SK-N-MC (cell line): Measurements from ENCODE around the gene MCM6.

ENCODE experiments used
- DNase-seq: peaks from one replicate; pipeline ENCODE4 v3.0.0-alpha.2; 2011; ENCODE audit warnings: low read depth, low spot score
- H3K27ac ChIP-seq: fragments of 200-600 bp; sonication (generic); 2 replicates; pipeline ENCODE4 v1.5.1; 2016; ENCODE audit warnings: mixed run types
- H3K36me3 ChIP-seq: fragments of 200-600 bp; sonication (generic); 2 replicates; pipeline ENCODE4 v1.6.1; 2017; ENCODE audit warnings: antibody characterized with exemption, low read length, mixed read lengths; ENCODE audit not compliant: insufficient read depth
- H3K4me3 ChIP-seq: fragments of 200-600 bp; sonication (generic); 2 replicates; pipeline ENCODE4 v1.5.1; 2016
- H3K9ac ChIP-seq: fragments of 200-600 bp; sonication (generic); 2 replicates; pipeline ENCODE4 v1.8.0; 2017; ENCODE audit warnings: mixed run types, mixed read lengths; ENCODE audit not compliant: insufficient read length
- H3K9me3 ChIP-seq: fragments of 200-600 bp; sonication (generic); 2 replicates; pipeline ENCODE4 v1.6.1; 2017; ENCODE audit warnings: low read depth, mild to moderate bottlenecking, antibody characterized with exemption, low read length, moderate library complexity, mixed read lengths
- EZH2 ChIP-seq: fragments of 200-600 bp; sonication (generic); IDR thresholded peaks from one replicate; pipeline ENCODE4 v1.6.1; 2017; ENCODE audit warnings: antibody characterized with exemption
- FOXP2 ChIP-seq: optimal IDR thresholded peaks from 2 replicates; pipeline ENCODE3; 2011; ENCODE audit warnings: mild to moderate bottlenecking, moderate library complexity; ENCODE audit not compliant: insufficient read depth; ENCODE audit errors: extremely low read length, control extremely low read depth
- POLR2AphosphoS5 ChIP-seq: IDR thresholded peaks from 2 replicates; pipeline ENCODE4 v1.6.1; 2012; ENCODE audit warnings: mild to moderate bottlenecking, low read depth, low read length, borderline replicate concordance

The MCM6 gene

DNA sequence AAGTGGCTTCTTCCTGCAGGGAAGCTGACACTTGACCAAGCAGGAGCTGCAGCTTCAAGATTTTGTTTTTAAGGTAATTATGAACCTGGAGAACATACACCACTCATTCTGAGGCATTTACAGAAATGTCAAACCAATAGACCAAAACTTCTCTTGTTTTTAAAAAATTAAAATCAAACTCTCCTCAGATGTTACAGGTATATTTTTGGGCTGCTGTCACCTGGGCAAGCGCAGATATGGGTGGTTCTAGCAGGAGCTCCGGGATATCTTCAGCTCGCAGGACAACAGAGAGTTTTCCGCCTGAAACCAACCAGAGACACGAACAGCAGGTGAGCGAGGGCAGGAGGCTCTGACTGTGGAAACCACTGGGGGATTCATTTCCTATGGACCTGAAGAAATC lies 43.4 kb downstream of the MCM6 start:
- no peak for DNase-seq
- TF ChIP-seq FOXP2, result no peak
- no peak for TF ChIP-seq POLR2AphosphoS5
- no peak for TF ChIP-seq EZH2
- no peaks in the 10 kb centered on the region; the same call in 1 of the 2 replicates for H3K36me3 ChIP-seq
- H3K4me3 ChIP-seq, result no peak overlapping the region
- no peaks in the 10 kb centered on the region for H3K9me3 ChIP-seq
- H3K27ac ChIP-seq, result no peak overlapping the region
- no peak overlapping the region for H3K9ac ChIP-seq

DNA sequence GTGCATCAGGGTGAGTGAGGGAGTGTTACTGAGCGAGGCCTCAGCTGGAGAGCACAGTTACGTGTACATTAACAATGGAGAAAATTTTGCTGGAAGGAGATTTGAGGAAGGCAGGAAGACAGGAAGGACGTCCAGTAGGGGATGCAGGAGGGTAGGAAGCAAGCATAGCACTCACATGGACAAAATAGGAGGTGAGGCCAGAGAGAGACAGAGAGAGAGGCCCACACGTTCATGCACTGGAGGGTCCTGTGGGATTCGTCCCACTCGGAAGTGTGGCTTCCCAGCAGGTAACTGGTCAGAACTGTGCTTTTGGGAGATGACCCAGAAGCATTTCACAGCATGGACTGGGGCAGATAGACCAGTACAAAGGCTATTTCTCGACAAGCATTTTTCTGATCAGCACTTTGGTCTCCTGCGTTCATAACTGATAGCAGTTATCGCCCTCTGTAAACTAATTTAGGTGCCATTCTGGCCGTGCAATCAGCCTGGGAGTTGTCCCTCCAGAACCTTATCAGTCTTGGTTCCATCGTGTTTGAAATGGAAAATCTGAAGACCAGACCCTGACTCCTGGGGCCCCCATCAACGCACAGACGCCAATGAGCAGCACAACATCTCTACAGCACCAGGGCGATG lies 44.9 kb downstream of the MCM6 start:
- Histone ChIP-seq H3K9me3 (no peaks in the 10 kb centered on the region), H3K27ac (no peak overlapping the region), H3K4me3 (no peak overlapping the region), H3K9ac (no peak overlapping the region), H3K36me3 (no peaks in the 10 kb centered on the region; the same call in 1 of the 2 replicates)
- TF ChIP-seq POLR2AphosphoS5, result no peak
- no peak for TF ChIP-seq FOXP2
- no peak for TF ChIP-seq EZH2
- DNase-seq, result no peak

DNA sequence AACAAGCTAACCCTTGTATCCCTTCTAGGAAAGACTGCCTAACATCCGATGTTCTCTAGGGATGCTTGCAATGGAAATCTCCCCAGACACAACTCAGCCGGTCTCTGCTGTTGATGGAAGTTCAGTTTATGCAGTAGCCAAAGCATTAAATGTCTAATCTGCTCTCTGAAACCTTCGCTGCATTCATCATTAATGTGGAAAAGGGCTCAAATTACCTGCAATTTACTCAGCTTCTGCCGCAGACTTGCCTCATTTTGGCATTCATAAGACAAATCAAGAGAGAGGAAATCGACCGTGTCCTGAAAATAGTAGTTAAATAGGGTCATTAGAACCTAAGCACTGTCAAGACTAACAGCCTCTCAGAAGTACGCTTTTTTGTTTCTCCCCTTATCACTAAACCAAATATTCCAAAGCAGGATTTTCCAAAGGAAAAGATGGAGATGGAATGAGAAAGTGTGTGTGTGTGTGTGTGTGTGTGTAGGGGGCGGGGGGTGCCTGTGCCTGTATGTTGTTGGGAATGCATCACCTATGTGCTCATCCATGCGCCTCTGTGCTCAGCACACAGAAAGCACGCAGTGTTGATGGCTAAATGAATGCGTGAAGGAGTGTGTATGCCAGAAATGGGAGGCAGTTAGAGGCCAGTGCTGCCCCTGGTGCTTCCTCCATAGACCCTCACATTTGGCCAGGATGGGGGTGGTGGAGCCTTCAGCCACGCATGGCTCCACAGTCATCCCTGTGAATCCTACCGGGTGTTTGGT lies 46.7 kb downstream of the MCM6 start:
- H3K9me3 ChIP-seq, result no peaks in the 10 kb centered on the region
- H3K36me3 ChIP-seq, result no peaks in the 10 kb centered on the region
- no peak overlapping the region for H3K27ac ChIP-seq
- H3K4me3 ChIP-seq, result no peak overlapping the region
- TF ChIP-seq POLR2AphosphoS5 (no peak), FOXP2 (no peak), EZH2 (no peak)
- no peak for DNase-seq
- H3K9ac ChIP-seq, result no peak overlapping the region

DNA sequence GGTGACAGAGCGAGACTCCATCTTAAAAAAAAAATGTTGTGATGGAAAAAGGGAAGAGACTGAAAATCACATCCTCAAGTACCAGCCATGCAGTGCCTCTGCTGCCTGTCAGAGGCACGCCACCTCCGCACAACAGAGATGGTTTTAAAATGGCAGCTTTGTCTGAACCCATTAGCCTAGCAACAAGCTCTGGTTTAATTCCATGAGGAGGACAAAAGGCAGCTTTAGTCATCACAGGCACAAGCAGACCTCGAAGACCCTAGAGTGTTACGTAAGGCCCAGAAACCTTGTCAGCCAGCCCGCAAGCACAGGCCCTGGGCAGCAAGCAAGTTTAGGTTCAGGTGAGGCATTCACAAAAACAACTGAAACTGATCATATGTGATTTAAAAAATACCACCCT lies 49.7 kb downstream of the MCM6 start:
- TF ChIP-seq EZH2 (no peak), FOXP2 (no peak), POLR2AphosphoS5 (no peak)
- H3K36me3 ChIP-seq, result no peaks in the 10 kb centered on the region; the same call in 1 of the 2 replicates

DNA sequence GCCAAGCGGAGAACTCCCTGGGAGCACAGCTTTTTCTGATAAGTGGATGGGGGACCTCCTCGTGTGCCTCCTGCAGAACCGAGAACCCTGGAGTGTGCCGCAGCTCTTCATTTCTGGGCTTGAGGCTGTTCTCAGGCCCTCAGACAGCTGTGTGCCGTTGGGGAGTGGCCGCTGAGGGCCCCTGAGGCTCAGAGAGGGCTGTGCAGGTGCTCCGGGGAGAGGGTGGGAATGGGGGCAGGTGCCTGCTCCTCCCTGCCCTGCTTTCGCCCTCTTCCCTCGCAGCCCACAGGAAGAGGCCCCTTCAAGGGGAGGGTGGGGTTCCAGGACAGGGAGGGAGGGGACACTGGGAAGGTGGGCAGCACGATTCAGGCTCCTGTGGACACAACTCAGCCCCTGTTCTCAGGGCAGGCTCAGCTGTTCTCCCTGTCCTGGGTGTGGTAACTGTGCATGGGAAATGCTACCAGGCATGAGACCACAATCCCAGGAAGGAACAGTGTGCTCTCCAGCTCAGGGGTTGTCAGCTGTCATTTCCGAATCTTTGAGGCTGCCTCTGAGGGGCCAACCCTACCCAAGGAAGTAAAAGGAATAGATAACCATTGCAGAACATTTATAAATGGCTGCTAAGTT lies 50.6 kb downstream of the MCM6 start:
- H3K27ac ChIP-seq, result no peak overlapping the region
- H3K4me3 ChIP-seq, result no peak overlapping the region
- no peak for DNase-seq
- no peak for TF ChIP-seq POLR2AphosphoS5
- TF ChIP-seq FOXP2, result no peak
- TF ChIP-seq EZH2, result no peak
- no peaks in the 10 kb centered on the region; the same call in 1 of the 2 replicates for H3K36me3 ChIP-seq
- H3K9me3 ChIP-seq, result no peaks in the 10 kb centered on the region
- H3K9ac ChIP-seq, result no peak overlapping the region

More for the DNA sequence above, 49.7 kb downstream of the MCM6 start:
- Histone ChIP-seq H3K4me3 (no peak overlapping the region), H3K9me3 (no peaks in the 10 kb centered on the region), H3K9ac (no peak overlapping the region), H3K27ac (no peak overlapping the region)
- no peak for DNase-seq

DNA sequence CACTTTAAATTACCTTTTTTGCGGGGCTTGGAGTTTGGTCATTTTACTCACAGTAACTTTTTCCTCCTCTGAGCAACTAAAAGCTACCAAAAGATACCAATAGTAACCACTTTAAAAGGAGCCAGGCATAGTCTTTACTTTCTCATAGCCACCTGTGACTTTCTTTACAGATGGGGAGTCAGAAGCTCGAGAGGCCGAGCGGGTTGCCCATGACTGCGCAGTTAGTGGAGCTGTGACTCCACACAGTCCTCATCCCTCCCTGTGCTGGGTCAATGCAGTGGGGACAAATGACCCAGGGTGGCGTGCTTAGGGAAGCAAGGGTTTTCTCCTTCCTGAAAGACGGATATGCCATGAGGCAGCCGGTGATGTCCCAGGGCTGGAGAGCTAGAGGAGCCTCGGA lies 51.1 kb downstream of the MCM6 start:
- no peak for TF ChIP-seq FOXP2
- no peak for TF ChIP-seq POLR2AphosphoS5
- no peak for TF ChIP-seq EZH2
- no peak overlapping the region for H3K9ac ChIP-seq
- no peaks in the 10 kb centered on the region; the same call in 1 of the 2 replicates for H3K36me3 ChIP-seq
- no peak for DNase-seq
- no peak overlapping the region for H3K4me3 ChIP-seq
- H3K9me3 ChIP-seq, result no peaks in the 10 kb centered on the region
- no peak overlapping the region for H3K27ac ChIP-seq

DNA sequence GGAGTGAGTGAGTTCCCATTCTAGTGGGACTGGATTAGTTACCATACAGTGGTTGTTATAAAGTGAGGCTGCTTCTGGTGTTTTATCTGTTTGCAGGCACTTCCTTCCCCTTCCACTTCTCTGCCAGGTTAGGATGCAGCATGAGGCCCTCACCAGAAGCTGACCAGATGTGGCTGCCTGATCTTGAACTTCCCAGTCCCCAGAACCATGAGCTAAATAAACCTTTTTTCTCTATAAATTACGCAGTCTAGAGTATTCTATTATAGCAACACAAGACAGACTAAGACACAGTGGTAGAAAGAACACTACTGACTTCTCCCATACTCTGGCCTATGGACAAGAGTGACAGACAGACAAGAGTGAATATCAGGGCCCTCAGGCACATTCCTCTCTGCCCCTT lies 53.4 kb downstream of the MCM6 start:
- H3K27ac ChIP-seq, result no peak overlapping the region
- no peak for DNase-seq
- no peak overlapping the region for H3K9ac ChIP-seq
- TF ChIP-seq EZH2, result no peak
- no peak for TF ChIP-seq POLR2AphosphoS5
- no peak for TF ChIP-seq FOXP2
- H3K9me3 ChIP-seq, result no peaks in the 10 kb centered on the region
- no peak overlapping the region for H3K4me3 ChIP-seq
- no peaks in the 10 kb centered on the region; the same call in 1 of the 2 replicates for H3K36me3 ChIP-seq

DNA sequence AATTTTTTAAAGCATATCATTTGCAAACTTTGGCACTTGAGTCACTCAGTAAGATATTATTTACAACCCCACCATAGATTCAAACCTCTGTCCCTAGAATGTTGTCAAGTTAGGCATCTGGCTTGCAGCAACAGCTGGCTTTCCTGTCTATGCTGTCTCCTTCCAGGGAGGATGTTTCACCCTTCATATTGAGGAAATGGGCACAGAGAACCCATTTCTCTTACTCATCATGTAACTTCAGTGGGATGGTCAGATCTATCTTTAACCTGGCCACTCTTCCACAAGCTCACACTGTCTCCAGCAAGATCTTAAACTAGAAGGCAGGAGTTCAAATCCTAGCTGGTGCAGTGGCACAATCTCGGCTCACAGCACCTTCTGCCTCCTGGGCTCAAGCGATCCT lies 55.1 kb downstream of the MCM6 start:
- H3K4me3 ChIP-seq, result no peak overlapping the region
- no peak for TF ChIP-seq EZH2
- no peak for TF ChIP-seq FOXP2
- no peak for DNase-seq
- H3K36me3 ChIP-seq, result no peaks in the 10 kb centered on the region; the same call in 1 of the 2 replicates
- H3K27ac ChIP-seq, result no peak overlapping the region
- no peaks in the 10 kb centered on the region for H3K9me3 ChIP-seq
- H3K9ac ChIP-seq, result no peak overlapping the region
